Esophagus (tissue), 2 donors: Measurements from ENCODE around the gene RPGRIP1L. TPM values are rescaled to one million over a fixed set of nuclear protein-coding genes. Genes with fewer than 3 reads are reported as not detected.

Experiments used
- H3K27ac ChIP-seq, 2 donors: one replicate each; pipeline ENCODE4 v1.5.1; 2013; ENCODE audit warnings: low read depth in 2 of 2, mild to moderate bottlenecking in 2 of 2, inconsistent platforms in 1 of 2, low read length in 1 of 2, moderate library complexity in 1 of 2
- H3K27me3 ChIP-seq, 2 donors: one replicate each; pipeline ENCODE4 v1.6.1; 2013; ENCODE audit warnings: low read length in 2 of 2, control low read depth in 1 of 2, mild to moderate bottlenecking in 1 of 2; ENCODE audit not compliant: insufficient read depth in 2 of 2, control insufficient read depth in 1 of 2
- H3K36me3 ChIP-seq, 2 donors: one replicate each; pipeline ENCODE4 v1.6.1; 2013; ENCODE audit warnings: low read length in 1 of 2; ENCODE audit not compliant: control insufficient read depth in 2 of 2, insufficient read depth in 2 of 2
- H3K4me1 ChIP-seq, 2 donors: one replicate each; pipeline ENCODE4 v1.6.1; 2013; ENCODE audit warnings: low read length in 1 of 2; ENCODE audit not compliant: control insufficient read depth in 2 of 2, insufficient read depth in 2 of 2
- H3K4me3 ChIP-seq, 2 donors: one replicate each; pipeline ENCODE4 v1.5.1; 2013; ENCODE audit warnings: low read length in 2 of 2, mild to moderate bottlenecking in 2 of 2, low read depth in 1 of 2, moderate library complexity in 1 of 2
- H3K9me3 ChIP-seq, 2 donors: one replicate each; pipeline ENCODE4 v1.6.1; 2013; ENCODE audit warnings: mild to moderate bottlenecking in 2 of 2, low read depth in 1 of 2, low read length in 1 of 2, moderate library complexity in 1 of 2; ENCODE audit not compliant: control insufficient read depth in 2 of 2, insufficient read depth in 1 of 2
- WGBS, 2 donors: extraction: QIAGEN DNeasy Blood & Tissue Kit; methylation state at CpG; one replicate each; pipeline ENCODE4 v1.1.7; 2013; 5-methylcytosine and 5-hydroxymethylcytosine counted together
- polyA plus RNA-seq, 2 donors: library from polyadenylated mRNA; stranded (reverse); fragments of 200-250 nt; gene quantifications; one replicate each; pipeline ENCODE4 v1.2.3, GENCODE V29; 2013
- donor health status: healthy with polysubstance abuse.
- donor health status: Bipolar disorder and iron deficiency.

Gene RPGRIP1L
- polyA plus RNA-seq, 2 donors: 1.3 to 1.7 TPM

- Histone ChIP-seq H3K27ac (no peak overlapping the region), H3K36me3 (no peaks in the 10 kb centered on the region), H3K4me1 (no peaks in the 10 kb centered on the region), H3K9me3 (no peaks in the 10 kb centered on the region), H3K4me3 (no peak overlapping the region), H3K27me3 (no peaks in the 10 kb centered on the region)
- 97 to 98% methylated on average over 4 of the region's 4 CpGs for WGBS, 2 donors
Observed at GRCh38 chr16:53673189-53673588, 30.5 kb downstream of the RPGRIP1L start.

- Histone ChIP-seq H3K4me3 (no peak overlapping the region), H3K9me3 (no peaks in the 10 kb centered on the region), H3K4me1 (no peaks in the 10 kb centered on the region), H3K36me3 (no peaks in the 10 kb centered on the region), H3K27ac (no peak overlapping the region), H3K27me3 (no peaks in the 10 kb centered on the region)
Observed at GRCh38 chr16:53672461-53672860, 31.2 kb downstream of the RPGRIP1L start.

DNA sequence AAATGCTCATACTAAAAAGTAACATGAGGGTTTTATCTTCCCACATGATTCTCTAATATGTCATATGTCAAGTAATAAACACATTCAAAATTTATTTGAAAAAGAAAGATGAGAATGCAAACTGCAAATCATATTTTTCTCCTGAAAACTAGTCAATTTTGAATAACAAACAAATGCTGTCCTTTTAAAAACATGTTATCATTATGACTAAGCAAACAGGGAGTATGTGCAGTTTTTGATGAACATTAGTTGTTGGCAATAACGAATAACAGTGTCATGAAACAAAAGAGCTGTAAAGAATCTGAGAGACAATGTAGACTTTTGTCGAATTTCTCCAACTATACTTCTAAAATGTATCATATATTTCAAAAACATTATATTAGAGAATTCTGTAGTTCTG is 34.8 kb downstream of the RPGRIP1L start:
- no peaks in the 10 kb centered on the region for H3K4me1 ChIP-seq
- H3K27me3 ChIP-seq: no peaks in the 10 kb centered on the region
- no peak overlapping the region for H3K27ac ChIP-seq
- no peaks in the 10 kb centered on the region for H3K9me3 ChIP-seq
- H3K36me3 ChIP-seq: no peaks in the 10 kb centered on the region
- H3K4me3 ChIP-seq: no peak overlapping the region
- 84 to 85% methylated on average over 2 of the region's 2 CpGs for WGBS, 2 donors

DNA sequence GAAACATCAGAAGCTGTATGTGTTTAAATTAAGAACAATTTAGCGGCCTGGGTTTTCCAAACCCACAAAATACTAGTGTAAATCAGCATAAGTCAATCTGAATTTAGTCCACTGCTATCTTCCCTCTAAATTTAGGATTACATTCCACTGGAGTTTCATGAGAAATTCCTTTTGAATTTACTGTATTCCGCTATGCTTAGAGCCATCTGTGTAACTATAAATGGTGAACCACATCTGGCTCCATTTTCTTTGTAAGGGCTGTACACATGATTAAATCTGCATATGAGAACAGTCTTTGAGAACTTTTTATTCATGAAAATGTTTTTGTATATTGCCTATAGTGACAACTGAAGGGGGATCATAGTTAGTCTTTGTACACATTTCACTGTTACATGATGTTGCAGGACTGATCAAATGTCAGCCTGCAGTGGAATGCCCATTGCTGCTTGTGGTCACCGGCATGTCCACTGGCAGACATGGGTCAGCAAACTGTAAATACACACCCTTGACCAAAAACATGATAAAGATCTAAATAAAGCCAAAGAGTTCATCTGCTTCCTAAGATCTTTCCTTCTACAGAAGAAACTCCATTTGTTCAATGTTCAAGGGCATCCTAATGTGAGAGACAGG is 36.8 kb downstream of the RPGRIP1L start:
- Histone ChIP-seq H3K27ac (no peak overlapping the region), H3K4me3 (no peak overlapping the region), H3K4me1 (no peaks in the 10 kb centered on the region), H3K36me3 (no peaks in the 10 kb centered on the region), H3K27me3 (no peaks in the 10 kb centered on the region), H3K9me3 (no peaks in the 10 kb centered on the region)
- WGBS, 2 donors: 92 to 93% methylated on average over 3 of the region's 3 CpGs

DNA sequence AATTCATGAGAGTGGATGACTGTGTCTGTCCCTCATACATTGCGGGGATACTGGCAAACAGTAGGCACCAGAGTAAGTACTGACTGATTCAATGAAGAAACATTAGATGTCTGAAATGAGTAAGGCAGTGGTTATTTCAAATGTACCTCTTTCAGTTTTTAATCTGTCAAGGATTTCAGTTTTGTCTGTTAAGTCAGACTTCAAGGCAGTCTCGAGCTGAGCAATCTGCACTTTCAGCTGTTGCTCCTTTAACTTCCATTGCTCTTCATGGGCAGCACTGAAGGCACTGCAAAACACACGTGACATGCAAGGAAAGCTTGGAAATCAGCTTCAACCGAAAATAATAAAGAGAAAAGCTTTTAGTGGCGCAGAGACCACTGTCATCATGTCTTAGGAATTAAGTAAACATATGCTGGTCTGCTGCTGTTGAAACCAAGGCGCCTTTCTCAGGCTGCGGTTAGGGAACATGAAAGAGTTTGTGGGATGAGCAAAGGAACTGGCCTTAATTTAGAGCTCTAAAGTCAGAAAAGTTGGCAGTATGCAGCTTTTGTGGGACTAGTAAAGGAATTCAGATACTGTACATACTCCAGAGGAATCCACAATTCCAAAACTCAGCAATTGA is 38.8 kb downstream of the RPGRIP1L start:
- H3K27me3 ChIP-seq: no peaks in the 10 kb centered on the region
- H3K27ac ChIP-seq: no peak overlapping the region
- 58 to 64% methylated on average over 7 of the region's 7 CpGs for WGBS, 2 donors
- H3K36me3 ChIP-seq: no peaks in the 10 kb centered on the region
- H3K9me3 ChIP-seq: no peaks in the 10 kb centered on the region
- H3K4me1 ChIP-seq: no peaks in the 10 kb centered on the region
- H3K4me3 ChIP-seq: no peak overlapping the region

- 95% methylated on average over 1 of the region's 1 CpG for WGBS, 2 donors
- Histone ChIP-seq H3K27me3 (no peaks in the 10 kb centered on the region), H3K36me3 (no peaks in the 10 kb centered on the region), H3K4me1 (no peaks in the 10 kb centered on the region), H3K9me3 (no peaks in the 10 kb centered on the region), H3K4me3 (no peak overlapping the region), H3K27ac (no peak overlapping the region)
Observed at GRCh38 chr16:53662072-53662471, 41.6 kb downstream of the RPGRIP1L start.

GRCh38 chr16:53654946-53655345 is 48.7 kb downstream of the RPGRIP1L start:
- Histone ChIP-seq H3K4me1 (no peaks in the 10 kb centered on the region), H3K27ac (no peak overlapping the region), H3K27me3 (no peaks in the 10 kb centered on the region), H3K9me3 (no peaks in the 10 kb centered on the region), H3K4me3 (no peak overlapping the region), H3K36me3 (peaks cover 0 to 2% of the 10 kb centered on the region in 2 donors)
- WGBS, 2 donors: 94 to 95% methylated on average over 2 of the region's 2 CpGs

- no peak overlapping the region for H3K4me3 ChIP-seq
- no peak overlapping the region for H3K27ac ChIP-seq
- no peaks in the 10 kb centered on the region for H3K27me3 ChIP-seq
- 88 to 90% methylated on average over 2 of the region's 2 CpGs for WGBS, 2 donors
- no peaks in the 10 kb centered on the region for H3K4me1 ChIP-seq
- H3K9me3 ChIP-seq: no peaks in the 10 kb centered on the region
- peaks cover 0 to 2% of the 10 kb centered on the region in 2 donors for H3K36me3 ChIP-seq
Observed at GRCh38 chr16:53651357-53651756, 52.3 kb downstream of the RPGRIP1L start.

DNA sequence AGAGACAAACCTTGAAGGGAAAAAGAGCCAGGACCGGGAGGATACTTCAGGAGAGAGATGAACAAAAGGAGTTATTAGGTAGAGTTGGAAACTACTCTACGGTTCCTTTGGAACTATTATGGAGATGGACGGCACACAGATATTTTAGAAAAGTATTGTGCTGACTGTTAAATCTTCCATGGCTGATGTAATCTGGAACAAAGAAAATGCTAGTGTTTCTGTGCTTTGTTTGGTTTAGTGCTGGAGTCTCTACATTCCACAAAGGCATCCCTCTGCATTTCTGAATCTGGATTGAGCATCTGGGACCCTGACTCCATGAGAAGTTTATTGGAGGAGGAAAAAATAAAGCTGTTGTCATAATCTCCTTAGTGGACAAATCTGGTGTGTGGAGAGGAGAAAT is 57.2 kb downstream of the RPGRIP1L start:
- Histone ChIP-seq H3K27ac (no peak overlapping the region), H3K4me3 (no peak overlapping the region), H3K9me3 (no peaks in the 10 kb centered on the region), H3K36me3 (no peaks in the 10 kb centered on the region), H3K4me1 (no peaks in the 10 kb centered on the region), H3K27me3 (no peaks in the 10 kb centered on the region)
- WGBS, 2 donors: 90 to 96% methylated on average over 3 of the region's 3 CpGs

GRCh38 chr16:53643474-53643873 is 60.2 kb downstream of the RPGRIP1L start:
- H3K4me3 ChIP-seq: no peak overlapping the region
- H3K27ac ChIP-seq: no peak overlapping the region
- no peaks in the 10 kb centered on the region for H3K27me3 ChIP-seq
- no peaks in the 10 kb centered on the region for H3K9me3 ChIP-seq
- 88 to 96% methylated on average over 1 of the region's 1 CpG for WGBS, 2 donors
- H3K4me1 ChIP-seq: no peaks in the 10 kb centered on the region
- no peaks in the 10 kb centered on the region for H3K36me3 ChIP-seq
